Retinal pigment epithelial cell (primary cell): ENCODE results near the gene NCOR1.
"Not testable (repeated sequence)": the region's sequence is repeated elsewhere in the genome, so short reads cannot be mapped to it uniquely, and the experiment has no call there.

Experiments used
- DNase-seq: peaks from one replicate; pipeline ENCODE4 v3.0.0-alpha.2; 2010; ENCODE audit warnings: low read depth
- H3K4me3 ChIP-seq: 2 replicates; pipeline ENCODE4 v1.5.1; 2011; ENCODE audit warnings: mild to moderate bottlenecking, low read length, control low read depth, moderate library complexity
- TF ChIP-seq, protein P1 (sequence below): conservative IDR thresholded peaks from 2 replicates; pipeline ENCODE4 v1.5.1; 2011; ENCODE audit warnings: low read depth, low read length, control low read depth, inconsistent platforms

NCOR1 gene

DNA sequence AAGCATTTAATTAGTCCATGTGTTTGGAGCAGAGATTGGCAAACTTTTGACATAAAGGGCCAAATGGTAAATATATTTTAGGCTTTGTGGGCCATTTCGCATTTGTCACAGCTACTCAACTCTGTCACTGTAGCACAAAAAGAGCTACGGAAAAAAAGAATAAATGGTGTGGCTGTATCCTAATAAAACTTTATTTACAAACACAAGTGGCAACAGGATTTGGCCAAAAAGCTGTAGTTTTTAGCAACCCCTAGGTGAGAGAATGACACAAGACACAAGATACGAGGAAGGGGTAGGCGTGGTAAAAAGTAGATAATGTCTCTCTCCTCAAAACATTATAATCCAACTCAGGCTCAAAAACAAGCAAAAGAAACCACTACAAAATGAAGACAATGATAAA lies 149.2 kb downstream of the NCOR1 start:
- DNase-seq: no peak
- TF ChIP-seq, protein P1, sequence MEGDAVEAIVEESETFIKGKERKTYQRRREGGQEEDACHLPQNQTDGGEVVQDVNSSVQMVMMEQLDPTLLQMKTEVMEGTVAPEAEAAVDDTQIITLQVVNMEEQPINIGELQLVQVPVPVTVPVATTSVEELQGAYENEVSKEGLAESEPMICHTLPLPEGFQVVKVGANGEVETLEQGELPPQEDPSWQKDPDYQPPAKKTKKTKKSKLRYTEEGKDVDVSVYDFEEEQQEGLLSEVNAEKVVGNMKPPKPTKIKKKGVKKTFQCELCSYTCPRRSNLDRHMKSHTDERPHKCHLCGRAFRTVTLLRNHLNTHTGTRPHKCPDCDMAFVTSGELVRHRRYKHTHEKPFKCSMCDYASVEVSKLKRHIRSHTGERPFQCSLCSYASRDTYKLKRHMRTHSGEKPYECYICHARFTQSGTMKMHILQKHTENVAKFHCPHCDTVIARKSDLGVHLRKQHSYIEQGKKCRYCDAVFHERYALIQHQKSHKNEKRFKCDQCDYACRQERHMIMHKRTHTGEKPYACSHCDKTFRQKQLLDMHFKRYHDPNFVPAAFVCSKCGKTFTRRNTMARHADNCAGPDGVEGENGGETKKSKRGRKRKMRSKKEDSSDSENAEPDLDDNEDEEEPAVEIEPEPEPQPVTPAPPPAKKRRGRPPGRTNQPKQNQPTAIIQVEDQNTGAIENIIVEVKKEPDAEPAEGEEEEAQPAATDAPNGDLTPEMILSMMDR: no peak
- H3K4me3 ChIP-seq: no peak overlapping the region

DNA sequence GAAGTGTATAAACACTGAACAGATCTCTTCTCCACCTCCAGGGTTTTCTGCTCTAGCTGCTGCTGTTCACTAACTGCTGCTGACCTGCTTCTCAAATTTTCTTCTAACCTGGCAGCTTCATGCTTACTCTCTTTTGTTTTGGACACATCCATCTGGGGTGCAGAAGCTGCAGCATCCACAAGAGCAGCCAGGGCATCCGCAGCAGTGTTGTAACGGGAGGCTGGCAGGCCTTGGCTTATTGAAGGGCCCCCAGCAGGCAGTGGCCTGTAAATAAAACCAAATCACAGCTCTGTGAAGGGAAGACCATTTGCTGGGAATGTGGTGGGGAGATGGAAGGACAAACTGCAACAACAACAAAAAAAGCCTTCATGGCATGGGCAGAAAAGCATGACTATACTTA lies 153.7 kb downstream of the NCOR1 start:
- TF ChIP-seq, protein P1: no peak
- H3K4me3 ChIP-seq: no peak overlapping the region
- DNase-seq: no peak

DNA sequence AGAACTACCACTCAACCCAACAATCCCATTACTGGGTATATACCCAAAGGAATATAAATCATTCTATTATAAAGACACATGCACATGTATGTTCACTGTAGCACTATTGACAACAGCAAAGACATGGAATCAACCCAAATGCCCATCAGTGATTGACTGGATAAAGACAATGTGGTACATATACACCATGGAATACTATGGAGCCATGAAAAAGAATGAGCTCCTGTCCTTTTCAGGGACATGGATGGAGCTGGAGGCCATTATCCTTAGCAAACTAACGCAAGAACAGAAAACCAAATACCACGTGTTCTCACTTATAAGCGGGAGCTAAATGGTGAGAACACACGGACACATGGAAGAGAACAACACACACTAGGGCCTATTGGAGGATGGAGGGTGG lies 160.2 kb downstream of the NCOR1 start:
- not testable (repeated sequence) for H3K4me3 ChIP-seq, DNase-seq

DNA sequence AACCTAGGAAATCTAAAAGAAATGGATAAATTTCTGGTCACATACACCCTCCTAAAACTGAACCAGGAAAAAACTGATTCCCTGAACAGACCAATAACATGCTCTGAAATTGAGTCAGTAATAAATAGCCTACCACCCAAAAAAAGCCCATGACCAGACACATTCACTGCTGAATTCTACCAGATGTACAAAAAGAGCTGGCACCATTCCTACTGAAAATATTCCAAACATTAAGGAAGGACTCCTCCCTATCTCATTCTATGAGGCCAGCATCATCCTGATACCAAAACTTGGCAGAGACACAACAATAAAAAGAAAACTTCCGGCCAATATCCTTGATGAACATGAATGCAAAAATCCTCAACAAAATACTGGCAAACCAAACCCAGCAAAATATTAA lies 162.8 kb downstream of the NCOR1 start:
- TF ChIP-seq, protein P1: no peak
- H3K4me3 ChIP-seq: no peak overlapping the region
- DNase-seq: no peak

DNA sequence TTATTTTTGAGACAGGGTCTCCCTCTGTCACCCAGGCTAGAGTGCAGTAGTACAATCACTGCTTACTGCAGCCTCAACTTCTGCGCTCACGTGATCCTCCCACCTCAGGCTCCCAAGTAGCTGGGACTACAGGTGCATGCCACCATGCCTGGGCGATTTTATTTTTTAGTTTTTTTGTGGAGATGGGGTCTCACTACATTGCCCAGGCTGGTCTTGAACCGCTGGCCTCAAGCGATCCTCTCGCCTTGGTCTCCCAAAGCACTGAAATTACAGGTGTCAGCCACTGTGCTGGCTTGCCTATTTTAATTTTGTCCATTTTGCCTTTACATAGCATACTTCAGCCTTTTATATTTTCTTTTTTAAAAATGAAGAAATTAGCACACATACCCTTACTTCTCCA lies 164.5 kb downstream of the NCOR1 start:
- no peak for DNase-seq
- TF ChIP-seq, protein P1: no peak
- H3K4me3 ChIP-seq: no peak overlapping the region

DNA sequence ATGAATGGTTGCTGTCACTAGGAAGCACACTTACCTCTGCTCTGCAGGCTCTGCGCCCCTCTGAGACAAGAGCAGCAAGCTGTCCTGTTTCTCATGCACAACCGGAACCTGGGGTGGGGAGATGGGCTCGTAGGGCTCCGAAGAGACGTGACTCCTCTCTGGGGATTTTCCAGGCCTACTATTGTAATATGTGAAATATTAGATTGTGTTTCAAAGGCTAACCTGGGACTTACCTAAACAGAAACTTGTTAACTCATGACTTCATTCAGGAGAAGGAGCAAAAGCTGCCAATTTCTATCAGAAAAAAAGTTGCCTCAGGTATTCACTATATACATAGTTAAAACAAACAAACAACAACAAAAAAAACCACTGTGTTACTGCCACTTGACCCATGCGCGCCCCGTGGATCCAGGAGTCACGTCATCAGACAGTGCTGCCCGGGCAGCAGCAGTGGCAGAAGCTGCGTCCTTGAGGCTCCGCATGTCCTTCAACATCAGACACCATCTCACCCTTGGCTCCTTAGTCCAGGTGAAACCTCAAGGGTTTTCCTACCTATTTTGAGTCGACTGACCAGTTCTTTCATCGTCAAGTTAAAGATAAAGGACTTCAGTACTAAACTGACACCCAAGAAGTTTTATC lies 166.4 kb downstream of the NCOR1 start:
- TF ChIP-seq, protein P1: no peak
- no peak for DNase-seq
- no peak overlapping the region for H3K4me3 ChIP-seq

DNA sequence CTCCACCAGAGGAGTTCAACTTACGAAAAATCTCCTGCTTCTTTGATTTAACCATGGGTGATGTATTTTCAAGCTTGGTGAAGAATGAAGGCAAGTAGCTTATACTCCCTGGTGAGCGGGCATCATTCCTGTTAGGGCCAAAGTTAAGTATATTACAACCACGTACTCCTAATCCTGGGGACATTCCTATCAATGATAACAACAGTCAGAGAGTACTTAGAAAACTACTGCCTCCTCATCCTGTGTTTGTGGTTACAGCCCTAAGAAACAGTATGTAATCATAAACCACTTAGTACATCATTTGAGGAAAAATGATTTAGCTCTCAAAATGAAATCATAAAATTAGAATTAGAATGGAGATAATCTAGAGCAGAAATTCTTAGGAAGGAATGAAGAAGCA lies 168.4 kb downstream of the NCOR1 start:
- no peak overlapping the region for H3K4me3 ChIP-seq
- DNase-seq: no peak
- TF ChIP-seq, protein P1: no peak
